GM12864 (cell line): ENCODE measurements around the gene UGT2B15.
"Not testable (repeated sequence)": the region's sequence is repeated elsewhere in the genome, so short reads cannot be mapped to it uniquely, and the experiment has no call there.

Experiments
- DNase-seq: peaks from one replicate; pipeline ENCODE4 v3.0.0-alpha.2; 2011; ENCODE audit warnings: low read depth
- H3K4me3 ChIP-seq: 2 replicates; pipeline ENCODE4 v1.5.1; 2011; ENCODE audit warnings: mild to moderate bottlenecking, low read depth, low read length, control low read depth
- CTCF ChIP-seq: IDR thresholded peaks from 2 replicates; pipeline ENCODE4 v1.5.1; 2011; ENCODE audit warnings: low read depth, mild to moderate bottlenecking, moderate library complexity, low read length, control low read depth, inconsistent platforms; ENCODE audit errors: missing control alignments

UGT2B15 gene

GRCh38 chr4:68670479-68670939 is at the start of gene UGT2B15:
UGT2B15 (minus strand) TSS chr4:68670652; CDS start chr4:68670618, 34 bp downstream.
- not testable (repeated sequence) for DNase-seq, H3K4me3 ChIP-seq

GRCh38 chr4:68719075-68719473 is 48.6 kb upstream of the UGT2B15 start:
- no peak overlapping the region for H3K4me3 ChIP-seq
- DNase-seq = no peak
- TF ChIP-seq CTCF = no peak

GRCh38 chr4:68718447-68719074 is 48.1 kb upstream of the UGT2B15 start:
- DNase-seq = no peak
- no peak overlapping the region for H3K4me3 ChIP-seq
- no peak for TF ChIP-seq CTCF

GRCh38 chr4:68717999-68718398 is 47.5 kb upstream of the UGT2B15 start:
- no peak for TF ChIP-seq CTCF
- no peak for DNase-seq
- no peak overlapping the region for H3K4me3 ChIP-seq

- TF ChIP-seq CTCF = no peak
- DNase-seq = no peak
- no peak overlapping the region for H3K4me3 ChIP-seq
These were observed 43.9 kb upstream of the UGT2B15 start for GRCh38 chr4:68714400-68714799.

- no peak overlapping the region for H3K4me3 ChIP-seq
- TF ChIP-seq CTCF = no peak
- no peak for DNase-seq
These were observed 41.8 kb upstream of the UGT2B15 start for GRCh38 chr4:68712207-68712606.

GRCh38 chr4:68708566-68708965 is 38.1 kb upstream of the UGT2B15 start:
- no peak for TF ChIP-seq CTCF
- no peak for DNase-seq

GRCh38 chr4:68703168-68703567 is 32.7 kb upstream of the UGT2B15 start:
- not testable (repeated sequence) for DNase-seq, H3K4me3 ChIP-seq

More at GRCh38 chr4:68708566-68708965, 38.1 kb upstream of the UGT2B15 start:
- no peak overlapping the region for H3K4me3 ChIP-seq
